Choroid plexus epithelial cell (primary cell): ENCODE results near the gene CTNNA3.
A peak's percentile ranks its signal among the peaks of the same experiment; 100 is the strongest.

Source experiments
- DNase-seq: peaks from one replicate; pipeline ENCODE4 v3.0.0-alpha.2; 2010; ENCODE audit warnings: low read depth
- H3K4me3 ChIP-seq: 2 replicates; pipeline ENCODE4 v1.5.1; 2011; ENCODE audit warnings: low read depth, mild to moderate bottlenecking, control low read depth, low read length, moderate library complexity
- TF ChIP-seq, protein P1 (sequence below): conservative IDR thresholded peaks from 2 replicates; pipeline ENCODE4 v1.5.1; 2011; ENCODE audit warnings: low read depth, mild to moderate bottlenecking, control low read depth, inconsistent platforms, low read length, moderate library complexity

CTNNA3 gene

DNA sequence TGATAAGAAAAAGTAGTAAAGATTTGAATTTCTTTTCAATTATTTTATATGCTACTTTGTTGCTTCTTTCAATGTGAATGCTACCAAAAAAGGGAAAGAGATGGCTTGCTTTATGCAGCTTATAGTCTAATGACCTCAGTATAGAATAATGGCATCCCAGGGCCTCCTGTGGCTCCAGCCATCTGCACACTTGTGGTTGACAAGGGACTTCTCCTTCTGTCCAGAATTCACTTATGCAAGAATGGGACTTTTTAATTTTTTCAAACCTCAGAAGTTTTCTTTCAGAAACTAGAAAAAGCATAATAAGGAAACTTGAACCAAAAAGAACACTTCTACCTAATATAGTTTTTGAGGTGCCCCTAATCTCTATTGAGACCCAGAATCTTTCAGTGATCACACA is 310.9 kb downstream of the CTNNA3 start:
- DNase-seq: no peak
- no peak overlapping the region for H3K4me3 ChIP-seq
- TF ChIP-seq, protein P1, sequence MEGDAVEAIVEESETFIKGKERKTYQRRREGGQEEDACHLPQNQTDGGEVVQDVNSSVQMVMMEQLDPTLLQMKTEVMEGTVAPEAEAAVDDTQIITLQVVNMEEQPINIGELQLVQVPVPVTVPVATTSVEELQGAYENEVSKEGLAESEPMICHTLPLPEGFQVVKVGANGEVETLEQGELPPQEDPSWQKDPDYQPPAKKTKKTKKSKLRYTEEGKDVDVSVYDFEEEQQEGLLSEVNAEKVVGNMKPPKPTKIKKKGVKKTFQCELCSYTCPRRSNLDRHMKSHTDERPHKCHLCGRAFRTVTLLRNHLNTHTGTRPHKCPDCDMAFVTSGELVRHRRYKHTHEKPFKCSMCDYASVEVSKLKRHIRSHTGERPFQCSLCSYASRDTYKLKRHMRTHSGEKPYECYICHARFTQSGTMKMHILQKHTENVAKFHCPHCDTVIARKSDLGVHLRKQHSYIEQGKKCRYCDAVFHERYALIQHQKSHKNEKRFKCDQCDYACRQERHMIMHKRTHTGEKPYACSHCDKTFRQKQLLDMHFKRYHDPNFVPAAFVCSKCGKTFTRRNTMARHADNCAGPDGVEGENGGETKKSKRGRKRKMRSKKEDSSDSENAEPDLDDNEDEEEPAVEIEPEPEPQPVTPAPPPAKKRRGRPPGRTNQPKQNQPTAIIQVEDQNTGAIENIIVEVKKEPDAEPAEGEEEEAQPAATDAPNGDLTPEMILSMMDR: no peak

DNA sequence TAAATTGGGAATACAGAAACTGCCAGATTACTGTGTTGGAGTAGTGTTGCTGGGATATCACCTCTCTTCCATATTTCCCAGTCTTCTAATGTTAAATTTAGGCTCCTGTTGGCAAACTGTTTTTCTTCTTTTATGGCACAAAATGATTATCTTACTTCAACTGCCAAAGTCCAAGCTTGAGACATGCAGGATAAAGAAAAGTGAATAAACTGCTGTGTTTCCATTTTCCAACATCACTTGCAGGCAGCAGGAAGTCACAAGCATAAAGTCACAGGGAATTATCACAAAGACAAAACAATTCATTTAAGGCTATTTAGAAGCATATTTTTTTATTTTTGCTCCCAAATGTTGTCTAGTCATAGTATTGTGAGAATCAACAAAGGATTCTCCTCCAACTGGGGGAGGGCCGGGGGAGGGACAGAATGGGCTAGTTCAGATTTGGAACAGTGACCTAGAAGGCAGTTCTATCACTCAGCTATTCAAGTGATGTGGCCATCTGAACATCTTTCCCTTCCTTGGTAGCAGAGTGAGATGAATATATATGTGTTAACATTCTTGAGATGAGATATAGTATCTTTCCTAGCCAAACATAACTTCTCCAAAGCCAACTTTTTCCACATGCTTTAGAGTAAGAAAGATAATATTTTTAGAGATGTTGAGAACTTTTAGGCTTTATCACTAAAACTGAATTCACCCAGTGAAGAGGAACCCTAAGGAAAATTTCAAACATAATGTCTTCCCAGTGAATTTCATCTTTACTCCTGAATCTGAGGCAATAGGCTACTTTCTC is 364.7 kb downstream of the CTNNA3 start:
- H3K4me3 ChIP-seq: no peak overlapping the region
- TF ChIP-seq, protein P1: no peak
- no peak for DNase-seq

DNA sequence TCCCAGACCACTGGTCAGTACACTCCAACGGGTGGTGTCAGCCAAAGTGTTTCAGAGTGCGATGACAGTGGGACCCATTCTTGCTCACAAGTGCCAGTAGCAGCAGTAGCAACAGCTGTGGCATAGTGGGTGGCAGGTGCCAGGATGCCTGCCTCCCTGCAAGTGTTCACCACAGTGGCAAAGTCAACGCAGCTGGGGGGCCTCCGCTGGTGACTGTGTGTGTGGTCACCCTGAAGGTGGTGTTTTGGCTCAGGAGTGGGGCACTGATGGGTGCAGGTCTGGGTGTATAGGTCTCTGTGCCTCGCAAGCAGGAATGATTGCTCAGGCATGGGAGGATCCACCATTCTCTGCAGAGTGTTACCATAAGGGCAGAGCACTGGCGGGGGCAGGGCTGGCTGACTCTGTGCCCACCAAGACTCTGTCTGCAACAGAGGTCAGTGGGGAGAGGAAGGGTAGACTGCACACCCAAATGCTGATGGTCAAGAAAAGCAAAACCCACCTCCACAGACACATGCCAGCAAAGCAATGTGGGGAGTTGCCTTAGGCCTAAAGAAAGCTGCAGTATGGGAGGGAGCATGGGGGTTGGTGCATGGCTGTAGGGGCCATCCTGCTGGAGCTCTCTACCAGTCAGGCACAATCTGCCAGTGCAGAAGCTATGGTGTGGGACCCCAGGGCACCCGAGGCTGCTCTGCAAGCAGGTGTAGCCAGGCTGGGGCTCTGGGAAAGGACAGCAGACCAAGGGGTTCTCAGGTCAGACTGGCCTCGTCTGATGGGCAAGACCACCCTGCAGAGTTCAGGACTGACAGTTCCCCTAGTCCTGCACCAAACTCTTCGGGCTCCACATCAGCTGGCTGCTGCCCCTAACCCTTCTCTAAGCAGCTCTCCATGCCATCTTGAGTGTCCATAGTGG is 368.1 kb downstream of the CTNNA3 start:
- TF ChIP-seq, protein P1: no peak
- no peak for DNase-seq
- H3K4me3 ChIP-seq: no peak overlapping the region

DNA sequence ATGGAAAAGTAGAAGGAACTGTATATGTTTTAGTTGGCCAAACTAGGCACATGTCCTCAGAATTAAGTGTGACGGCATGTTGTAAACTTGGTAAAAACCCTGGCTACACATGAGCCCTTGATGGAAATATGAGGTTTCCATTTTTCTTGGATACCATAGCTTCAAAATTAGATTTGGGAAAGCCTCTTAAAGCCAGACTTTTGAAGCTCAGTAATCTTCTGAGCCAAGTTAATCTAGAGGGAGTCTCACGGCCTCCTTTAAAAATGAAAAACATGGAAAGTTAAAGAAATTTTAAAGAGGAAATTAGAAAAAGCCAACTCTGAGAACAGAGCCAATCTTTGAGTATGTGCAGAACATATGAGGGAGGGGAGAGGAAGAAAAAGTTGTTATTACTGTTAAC is 376.0 kb downstream of the CTNNA3 start:
- no peak overlapping the region for H3K4me3 ChIP-seq
- TF ChIP-seq, protein P1: no peak
- DNase-seq: no peak

DNA sequence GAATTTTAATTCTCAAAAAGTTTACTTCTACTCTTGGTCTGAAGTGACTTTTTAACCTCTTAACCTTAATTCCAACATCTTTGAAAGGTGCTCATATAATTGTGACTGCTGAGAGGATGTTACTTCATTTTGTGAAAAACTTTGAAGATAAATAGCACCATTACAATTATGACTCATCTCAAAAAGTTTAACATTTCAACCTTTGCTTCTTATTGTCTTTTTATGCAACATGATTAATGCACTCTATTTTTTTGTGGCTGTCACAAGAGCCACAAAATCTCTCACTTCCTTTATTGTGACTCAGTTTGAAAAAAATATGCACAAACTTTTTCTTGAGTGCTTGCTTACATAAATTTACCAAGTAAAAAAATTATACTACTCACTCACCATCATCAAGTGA is 387.1 kb downstream of the CTNNA3 start:
- H3K4me3 ChIP-seq: no peak overlapping the region
- TF ChIP-seq, protein P1: no peak
- no peak for DNase-seq

DNA sequence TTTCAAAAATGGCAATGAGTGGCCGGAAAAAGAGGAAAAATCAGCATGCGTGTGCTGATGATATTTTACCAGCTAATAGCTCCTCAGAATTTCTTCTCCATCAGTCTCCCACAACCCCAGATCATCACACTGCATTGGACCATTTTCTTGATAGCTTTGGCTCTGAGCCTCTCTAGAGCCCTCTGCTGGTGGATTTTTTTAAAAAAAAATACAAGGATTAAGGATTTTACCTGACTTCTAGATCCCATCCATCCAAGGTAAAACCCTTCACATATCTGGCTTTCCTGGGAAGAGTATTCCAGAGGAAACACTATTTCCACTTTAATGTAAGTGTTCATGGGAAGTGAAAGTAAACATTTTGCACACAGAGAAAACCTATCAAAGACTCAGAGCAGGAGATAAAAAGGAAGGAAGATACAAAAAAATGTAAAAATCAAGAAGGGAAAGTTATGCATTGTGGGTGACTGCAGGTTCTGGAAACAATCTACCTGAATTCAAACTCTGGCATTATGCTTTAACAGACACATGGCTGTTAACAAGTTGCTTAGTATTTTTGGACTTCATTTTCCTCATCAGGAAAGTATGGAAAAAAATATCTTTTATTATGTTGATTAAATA is 389.3 kb downstream of the CTNNA3 start:
- DNase-seq: peak; percentile 31
- no peak overlapping the region for H3K4me3 ChIP-seq
- TF ChIP-seq, protein P1: peak; percentile 57
